Measurements from ENCODE around the gene SAXO1. TPM values are rescaled to one million over a fixed set of nuclear protein-coding genes. Genes with fewer than 3 reads are reported as not detected.

The SAXO1 gene
- not detected for total RNA-seq

GRCh38 chr9:19033015-19033414, at the start of gene SAXO1:
TSS of gene SAXO1 (minus strand) at chr9:19033209. CDS start at chr9:19032908, 301 bp downstream.
- no peak within 1 kb of the TSS for H3K27ac Mint-ChIP-seq
- H3K4me1 Mint-ChIP-seq, result peaks cover 9% of the 10 kb centered on the region
- DNase-seq, result no peak
- CTCF ChIA-PET, result interaction anchor here (1.8 kb wide), 1 partner anchor 12 kb away, joined by 3 read pairs; no protein-coding TSS in a partner anchor
- H3K4me3 Mint-ChIP-seq, result no peak within 1 kb of the TSS
- peaks cover 11% of the 10 kb centered on the region for H3K27me3 Mint-ChIP-seq
- no peaks in the 10 kb centered on the region for H3K36me3 Mint-ChIP-seq (ENCODE audit: low read depth)
- POLR2A ChIA-PET, result no interaction called here
- no peaks in the 10 kb centered on the region for H3K9me3 Mint-ChIP-seq

- Mint-ChIP-seq H3K4me3 (no peak overlapping the region), H3K27me3 (no peaks in the 10 kb centered on the region), H3K9me3 (no peaks in the 10 kb centered on the region), H3K4me1 (no peaks in the 10 kb centered on the region), H3K27ac (no peak overlapping the region), H3K36me3 (ENCODE audit: low read depth) (peaks cover 64% of the 10 kb centered on the region)
- ChIA-PET POLR2A (interaction anchor here (0.7 to 1.0 kb wide), 2 partner anchors 8 to 20 kb away, joined by 3 read pairs; no protein-coding TSS in a partner anchor), CTCF (interaction anchor here (0.5 to 1.3 kb wide), 4 partner anchors 11 to 382 kb away, joined by 3 read pairs; partner anchors contain the start of gene RRAGA)
- DNase-seq, result no peak
These were observed 41.8 kb upstream of the SAXO1 start for GRCh38 chr9:19074836-19075235.

- ChIA-PET CTCF (interaction anchor here (1.2 to 1.3 kb wide), 2 partner anchors 12 to 383 kb away, joined by 3 read pairs; no protein-coding TSS in a partner anchor), POLR2A (interaction anchor here (0.6 to 1.1 kb wide), 4 partner anchors 9 to 159 kb away, joined by 3 to 4 read pairs (median 3); no protein-coding TSS in a partner anchor)
- H3K4me3 Mint-ChIP-seq, result no peak overlapping the region
- no peaks in the 10 kb centered on the region for H3K4me1 Mint-ChIP-seq
- peaks cover 67% of the 10 kb centered on the region for H3K36me3 Mint-ChIP-seq (ENCODE audit: low read depth)
- DNase-seq, result no peak
- no peaks in the 10 kb centered on the region for H3K9me3 Mint-ChIP-seq
- no peak overlapping the region for H3K27ac Mint-ChIP-seq
- H3K27me3 Mint-ChIP-seq, result no peaks in the 10 kb centered on the region
These were observed 41.2 kb upstream of the SAXO1 start for GRCh38 chr9:19074229-19074628.

GRCh38 chr9:19057033-19057432, 24.0 kb upstream of the SAXO1 start:
- Mint-ChIP-seq H3K9me3 (no peaks in the 10 kb centered on the region), H3K4me3 (no peak overlapping the region), H3K27ac (no peak overlapping the region), H3K4me1 (peaks cover 5% of the 10 kb centered on the region), H3K36me3 (ENCODE audit: low read depth) (peaks cover 68% of the 10 kb centered on the region), H3K27me3 (no peaks in the 10 kb centered on the region)
- ChIA-PET POLR2A (interaction anchor here (0.6 kb wide), 1 partner anchor 11 kb away, joined by 3 read pairs; no protein-coding TSS in a partner anchor), CTCF (interaction anchor here (0.5 to 1.0 kb wide), 2 partner anchors 45 to 46 kb away, joined by 3 to 4 read pairs; partner anchors contain the start of gene HAUS6)
- DNase-seq, result no peak

- no peak for DNase-seq
- Mint-ChIP-seq H3K36me3 (ENCODE audit: low read depth) (peaks cover 32% of the 10 kb centered on the region), H3K27ac (peak overlapping the region; percentile 92), H3K4me1 (peaks cover 35% of the 10 kb centered on the region), H3K27me3 (no peaks in the 10 kb centered on the region), H3K4me3 (peak overlapping the region; percentile 97), H3K9me3 (no peaks in the 10 kb centered on the region)
- ChIA-PET POLR2A (interaction anchor here (0.8 to 3.9 kb wide), 9 partner anchors 11 to 329 kb away, joined by 3 to 27 read pairs (median 11); partner anchors contain the start of genes DENND4C and RPS6), CTCF (interaction anchor here (0.7 to 3.1 kb wide), 10 partner anchors 14 to 414 kb away, joined by 3 to 39 read pairs (median 4); no protein-coding TSS in a partner anchor)
These were observed 17.9 kb upstream of the SAXO1 start for GRCh38 chr9:19050637-19051591.

GRCh38 chr9:19049917-19050636, 17.1 kb upstream of the SAXO1 start:
- ChIA-PET POLR2A (interaction anchor here (0.8 to 3.9 kb wide), 11 partner anchors 12 to 330 kb away, joined by 3 to 27 read pairs (median 12); partner anchors contain the start of genes DENND4C and RPS6), CTCF (interaction anchor here (0.6 to 3.1 kb wide), 10 partner anchors 12 to 415 kb away, joined by 3 to 39 read pairs (median 4); partner anchors contain the start of gene ACER2)
- Mint-ChIP-seq H3K9me3 (no peaks in the 10 kb centered on the region), H3K27me3 (no peaks in the 10 kb centered on the region), H3K4me1 (peaks cover 35% of the 10 kb centered on the region), H3K27ac (peak overlapping the region; percentile 92), H3K36me3 (ENCODE audit: low read depth) (peaks cover 28% of the 10 kb centered on the region), H3K4me3 (peak overlapping the region; percentile 97)
- peak; percentile 25 for DNase-seq

- Mint-ChIP-seq H3K27me3 (no peaks in the 10 kb centered on the region), H3K9me3 (no peaks in the 10 kb centered on the region), H3K36me3 (ENCODE audit: low read depth) (peaks cover 28% of the 10 kb centered on the region), H3K4me1 (peaks cover 35% of the 10 kb centered on the region), H3K4me3 (peak within 1 kb of the TSS; percentile 97), H3K27ac (peak within 1 kb of the TSS; percentile 97)
- ChIA-PET CTCF (interaction anchor here (0.5 to 3.1 kb wide), 33 partner anchors 8 to 415 kb away, joined by 3 to 39 read pairs (median 4); partner anchors contain the start of genes ACER2, DENND4C and RPS6), POLR2A (interaction anchor here (0.7 to 3.9 kb wide), 27 partner anchors 10 to 416 kb away, joined by 3 to 27 read pairs (median 6); partner anchors contain the start of genes ACER2, DENND4C and RPS6)
- DNase-seq, result peak; percentile 96
These were observed 16.2 kb upstream of the SAXO1 start, which contains the start of gene RRAGA for GRCh38 chr9:19048966-19049916. TSS of gene RRAGA (plus strand) at chr9:19049427. CDS start at chr9:19049660, 233 bp downstream.

- no peak for DNase-seq
- Mint-ChIP-seq H3K36me3 (ENCODE audit: low read depth) (no peaks in the 10 kb centered on the region), H3K27me3 (peaks cover 5% of the 10 kb centered on the region), H3K4me3 (no peak overlapping the region), H3K27ac (no peak overlapping the region), H3K4me1 (no peaks in the 10 kb centered on the region), H3K9me3 (no peaks in the 10 kb centered on the region)
- CTCF ChIA-PET, result interaction anchor here (1.0 kb wide), 1 partner anchor 8 kb away, joined by 4 read pairs; no protein-coding TSS in a partner anchor
- POLR2A ChIA-PET, result no interaction called here
These were observed 3.6 kb upstream of the SAXO1 start for GRCh38 chr9:19036611-19037010.

GRCh38 chr9:19032406-19032805, 603 bp downstream of the SAXO1 start:
- ChIA-PET CTCF (no interaction called here), POLR2A (no interaction called here)
- Mint-ChIP-seq H3K4me1 (peaks cover 9% of the 10 kb centered on the region), H3K27ac (no peak overlapping the region), H3K36me3 (ENCODE audit: low read depth) (no peaks in the 10 kb centered on the region), H3K9me3 (no peaks in the 10 kb centered on the region), H3K27me3 (peaks cover 9% of the 10 kb centered on the region), H3K4me3 (no peak overlapping the region)
- no peak for DNase-seq

GRCh38 chr9:19030899-19031298, 2.1 kb downstream of the SAXO1 start:
- H3K4me1 Mint-ChIP-seq, result peaks cover 19% of the 10 kb centered on the region
- ChIA-PET POLR2A (no interaction called here), CTCF (no interaction called here)
- H3K4me3 Mint-ChIP-seq, result no peak overlapping the region
- peaks cover 12% of the 10 kb centered on the region for H3K27me3 Mint-ChIP-seq
- no peak for DNase-seq
- no peaks in the 10 kb centered on the region for H3K9me3 Mint-ChIP-seq
- no peaks in the 10 kb centered on the region for H3K36me3 Mint-ChIP-seq (ENCODE audit: low read depth)
- no peak overlapping the region for H3K27ac Mint-ChIP-seq

- ChIA-PET CTCF (interaction anchor here (0.9 to 2.5 kb wide), 12 partner anchors 8 to 1218 kb away, joined by 3 to 23 read pairs (median 4); partner anchors contain the start of gene RRAGA), POLR2A (no interaction called here)
- Mint-ChIP-seq H3K27ac (no peak overlapping the region), H3K27me3 (peaks cover 14% of the 10 kb centered on the region), H3K4me3 (no peak overlapping the region), H3K4me1 (peaks cover 19% of the 10 kb centered on the region), H3K9me3 (no peaks in the 10 kb centered on the region), H3K36me3 (ENCODE audit: low read depth) (no peaks in the 10 kb centered on the region)
- peak; percentile 35 for DNase-seq
These were observed 4.1 kb downstream of the SAXO1 start for GRCh38 chr9:19028835-19029451.
